HepG2 (cell line): Measurements from ENCODE around the gene GALP. TPM values are rescaled to one million over a fixed set of nuclear protein-coding genes. Genes with fewer than 3 reads are reported as not detected.

ENCODE experiments used
- AKAP8 ChIP-seq: sonication (generic); formaldehyde crosslinking; IDR thresholded peaks from 2 replicates; pipeline ENCODE4 v1.5.1; 2020; ENCODE audit warnings: mild to moderate bottlenecking, missing genetic modification reagents
- BRD4 ChIP-seq: sonication (generic); formaldehyde crosslinking; IDR thresholded peaks from 2 replicates; pipeline ENCODE4 v1.4.0; 2020; ENCODE audit warnings: missing genetic modification reagents
- NFYC ChIP-seq: IDR thresholded peaks from 2 replicates; pipeline ENCODE4 v1.6.1; 2016; ENCODE audit warnings: missing genetic modification reagents, missing compliant biosample characterization
- SALL2 ChIP-seq: sonication (generic); formaldehyde crosslinking; IDR thresholded peaks from 2 replicates; pipeline ENCODE4 v1.8.1; 2023; ENCODE audit warnings: mild to moderate bottlenecking, missing genetic modification reagents, inconsistent platforms
- SPEN ChIP-seq: sonication (generic); formaldehyde crosslinking; IDR thresholded peaks from 2 replicates; pipeline ENCODE4 v1.5.1; 2020; ENCODE audit warnings: low read depth, mild to moderate bottlenecking, missing genetic modification reagents
- USF2 ChIP-seq, 2 experiments: sonication (generic) in 1 of 2; formaldehyde crosslinking in 1 of 2; IDR thresholded peaks; 2 replicates each; pipeline versions ENCODE4 v1.5.1 to v1.6.1; 2011 to 2020; ENCODE audit warnings: borderline replicate concordance in 1 of 2, low read depth in 1 of 2, low read length in 1 of 2, mild to moderate bottlenecking in 1 of 2, missing genetic modification reagents in 1 of 2, moderate library complexity in 1 of 2
- ZBTB26 ChIP-seq: IDR thresholded peaks from 2 replicates; pipeline ENCODE4 v1.6.1; 2016; ENCODE audit warnings: missing compliant biosample characterization, missing genetic modification reagents, borderline replicate concordance
- polyA plus RNA-seq, 8 experiments: library from polyadenylated mRNA; depleted of rRNA in 3 of 8; stranded (reverse) in 7 of 8; unstranded in 1 of 8; fragments of >200 nt; fragmentation: Illumina TruSeq in 4 of 8; extraction: Trizol in 4 of 8; gene quantifications; 2 replicates each; pipeline versions ENCODE4 v1.2.1 to v1.2.3, GENCODE V29; 2011 to 2016; ENCODE audit warnings: low read depth in 4 of 8, missing spikeins in 1 of 8, mixed read lengths in 1 of 8; ENCODE audit not compliant: insufficient read depth in 1 of 8
- total RNA-seq, 5 experiments: library from RNA; depleted of rRNA; stranded (reverse); fragments of >200 nt; fragmentation: Illumina TruSeq; extraction: Trizol; gene quantifications; 2 replicates each; pipeline ENCODE4 v1.2.3, GENCODE V29; 2016; ENCODE audit warnings: low read depth in 1 of 5
- TF ChIP-seq, protein P1 (sequence below): sonication (generic); formaldehyde crosslinking; IDR thresholded peaks from 2 replicates; pipeline ENCODE4 v1.5.0; 2020; ENCODE audit warnings: missing genetic modification reagents, mild to moderate bottlenecking, borderline replicate concordance
- TF ChIP-seq, protein P2 (sequence below): IDR thresholded peaks from 2 replicates; pipeline ENCODE4 v1.6.1; 2012; ENCODE audit warnings: inconsistent platforms
- TF ChIP-seq, protein P3 (sequence below): sonication (generic); formaldehyde crosslinking; IDR thresholded peaks from 2 replicates; pipeline ENCODE4 v1.8.1; 2023; ENCODE audit warnings: mild to moderate bottlenecking, inconsistent platforms, moderate library complexity, missing genetic modification reagents, borderline replicate concordance

Gene GALP
- total and polyA plus RNA-seq, 2 of the 13 experiments (the other 11 are each of a cell fraction or from before 2014, with no cell fraction given), result not detected

DNA sequence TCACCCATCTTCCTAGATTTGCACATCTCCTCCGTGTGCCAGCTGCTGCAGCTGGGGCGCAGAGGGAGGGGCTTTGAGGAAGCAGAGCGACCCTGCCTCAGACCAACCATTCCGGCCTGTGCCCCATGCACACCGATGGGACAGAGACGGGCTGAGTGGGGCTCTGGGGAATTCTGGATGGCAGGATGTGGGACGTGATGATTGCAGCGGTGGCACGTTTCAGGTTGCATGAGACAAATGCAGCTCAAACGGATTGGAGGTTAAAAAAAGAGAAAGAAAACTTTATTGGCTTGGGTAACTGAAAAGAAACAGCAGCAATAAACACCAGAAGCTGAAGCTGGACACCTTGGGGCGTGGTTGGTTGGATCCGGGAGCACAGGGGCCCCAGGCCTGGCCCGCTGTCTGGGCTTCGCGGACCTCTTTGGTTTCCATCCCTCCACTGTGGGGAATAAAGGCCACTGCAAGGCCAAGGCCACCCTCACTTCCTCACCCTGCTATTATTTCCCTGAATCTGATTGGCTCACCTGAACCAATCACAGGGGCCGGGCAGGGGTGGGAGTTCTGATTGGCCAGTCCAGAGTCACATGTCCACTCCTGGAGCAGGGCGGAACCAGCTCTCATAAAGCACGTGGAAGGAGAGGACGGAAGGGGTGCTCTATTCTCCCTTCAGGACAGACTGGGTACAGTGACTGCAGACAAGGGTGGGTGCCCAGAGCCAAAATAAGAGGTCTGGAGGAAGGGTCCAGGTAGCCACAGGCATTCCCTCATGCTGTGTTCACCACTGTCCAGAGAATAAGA, 48.6 kb upstream of the GALP start (continued):
- TF ChIP-seq USF2 (IDR thresholded peaks at IDR 0.05; ENCODE audit: low read depth, low read length) (peak; percentile 50; the same call in 1 of the 2 replicates), USF2 (CRISPR knock-in tag; IDR thresholded peaks at IDR 0.05; ENCODE audit: borderline replicate concordance) (peak; percentile 80; the same call in 1 of the 2 replicates), NFYC (CRISPR knock-in tag) (peak; percentile 82), ZBTB26 (no peak), SPEN (no peak), BRD4 (no peak), AKAP8 (CRISPR knock-in tag) (no peak), SALL2 (CRISPR knock-in tag) (no peak)
- TF ChIP-seq, protein P1, sequence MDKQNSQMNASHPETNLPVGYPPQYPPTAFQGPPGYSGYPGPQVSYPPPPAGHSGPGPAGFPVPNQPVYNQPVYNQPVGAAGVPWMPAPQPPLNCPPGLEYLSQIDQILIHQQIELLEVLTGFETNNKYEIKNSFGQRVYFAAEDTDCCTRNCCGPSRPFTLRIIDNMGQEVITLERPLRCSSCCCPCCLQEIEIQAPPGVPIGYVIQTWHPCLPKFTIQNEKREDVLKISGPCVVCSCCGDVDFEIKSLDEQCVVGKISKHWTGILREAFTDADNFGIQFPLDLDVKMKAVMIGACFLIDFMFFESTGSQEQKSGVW, result no peak
- TF ChIP-seq, protein P2, sequence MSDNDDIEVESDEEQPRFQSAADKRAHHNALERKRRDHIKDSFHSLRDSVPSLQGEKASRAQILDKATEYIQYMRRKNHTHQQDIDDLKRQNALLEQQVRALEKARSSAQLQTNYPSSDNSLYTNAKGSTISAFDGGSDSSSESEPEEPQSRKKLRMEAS, result peak; percentile 64; the same call in 1 of the 2 replicates
- TF ChIP-seq, protein P3, sequence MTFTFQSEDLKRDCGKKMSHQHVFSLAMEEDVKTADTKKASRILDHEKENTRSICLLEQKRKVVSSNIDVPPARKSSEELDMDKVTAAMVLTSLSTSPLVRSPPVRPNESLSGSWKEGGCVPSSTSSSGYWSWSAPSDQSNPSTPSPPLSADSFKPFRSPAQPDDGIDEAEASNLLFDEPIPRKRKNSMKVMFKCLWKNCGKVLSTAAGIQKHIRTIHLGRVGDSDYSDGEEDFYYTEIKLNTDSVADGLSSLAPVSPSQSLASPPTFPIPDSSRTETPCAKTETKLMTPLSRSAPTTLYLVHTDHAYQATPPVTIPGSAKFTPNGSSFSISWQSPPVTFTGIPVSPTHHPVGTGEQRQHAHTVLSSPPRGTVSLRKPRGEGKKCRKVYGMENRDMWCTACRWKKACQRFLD (CRISPR knock-in tag), result no peak
